HepG2 (cell line): ENCODE results near the gene AGAP1. TPM values are rescaled to one million over a fixed set of nuclear protein-coding genes. Genes with fewer than 3 reads are reported as not detected.

Experiments used
- ATAC-seq: fragments of 200-7000 bp; cut with Tn5 transposase; 3 replicates; pipeline ENCODE4 v1.9.1; 2020; ENCODE audit warnings: mild to moderate bottlenecking, moderate library complexity
- BruUV-seq: library from RNA; stranded (reverse); fragments of 400-500 nt; replicated peaks from 2 replicates; lab custom pipeline; 2021; lab: Mats Ljungman, UMichigan
- CTCF ChIA-PET: fragments of 300-600 bp; formaldehyde crosslinking; extraction: SDS; loops from one replicate; lab custom pipeline; 2021; ENCODE audit warnings: low total read pairs, inconsistent platforms, low intra/inter-chr PET ratio; lab: Yijun Ruan, JAX
- POLR2A ChIA-PET: fragments of 350-600 bp; sonication (Branson Sonifier 250); formaldehyde crosslinking; loops from one replicate; lab custom pipeline; 2020; ENCODE audit warnings: antibody characterized with exemption, inconsistent platforms; lab: Yijun Ruan, JAX
- DNase-seq: peaks from one replicate; pipeline ENCODE4 v3.0.0-alpha.2; 2015; ENCODE audit warnings: low spot score
- FAIRE-seq: peaks from 3 replicates; lab custom pipeline; 2011; peaks lifted over from hg19 to GRCh38; lab: Jason Lieb, UNC
- H2AFZ ChIP-seq: one replicate; pipeline ENCODE4 v1.6.1; 2011; ENCODE audit warnings: low read length, inconsistent platforms
- H3K27ac ChIP-seq: fragments of 300-600 bp; 3 replicates; pipeline ENCODE4 v1.8.0; 2011; ENCODE audit warnings: mixed run types, mild to moderate bottlenecking, mixed read lengths, low read length, inconsistent platforms; ENCODE audit not compliant: insufficient read depth; ENCODE audit errors: extremely low read length
- H3K27me3 ChIP-seq, 2 experiments: fragments of 200-600 bp in 1 of 2; 2 replicates in 1 of 2; 3 replicates in 1 of 2; pipeline versions ENCODE4 v1.6.0 to v1.8.0; 2011; ENCODE audit warnings: low read length in 2 of 2, mild to moderate bottlenecking in 2 of 2, moderate library complexity in 2 of 2, inconsistent platforms in 1 of 2; ENCODE audit not compliant: insufficient read depth in 2 of 2, control insufficient read depth in 1 of 2
- H3K36me3 ChIP-seq, 2 experiments: fragments of 200-600 bp in 1 of 2; replicated peaks in 1 of 2; 2 replicates in 1 of 2; 3 replicates in 1 of 2; pipeline versions ENCODE4 v1.5.1 to v1.8.0; 2011; ENCODE audit warnings: low read length in 2 of 2, inconsistent platforms in 1 of 2; ENCODE audit not compliant: insufficient read depth in 2 of 2, control insufficient read depth in 1 of 2
- H3K4me1 ChIP-seq: 2 replicates; pipeline ENCODE4 v1.5.1; 2012; ENCODE audit warnings: low read length, inconsistent platforms; ENCODE audit not compliant: insufficient read depth
- H3K4me2 ChIP-seq: 2 replicates; pipeline ENCODE4 v1.6.0; 2011; ENCODE audit warnings: low read depth, low read length, inconsistent platforms
- H3K4me3 ChIP-seq, 3 experiments: fragments of 200-600 bp in 1 of 3; sonication (generic), shearing (Covaris generic) in 1 of 3; replicated peaks in 1 of 3; 2 replicates each; pipeline ENCODE4 v1.5.1; 2011 to 2016; ENCODE audit warnings: low read length in 3 of 3, inconsistent platforms in 2 of 3, low read depth in 2 of 3, mild to moderate bottlenecking in 2 of 3, control low read depth in 1 of 3, mixed read lengths in 1 of 3; ENCODE audit not compliant: insufficient read depth in 1 of 3
- H3K79me2 ChIP-seq: one replicate; pipeline ENCODE4 v1.6.1; 2011; ENCODE audit warnings: low read length, inconsistent platforms; ENCODE audit not compliant: insufficient read depth
- H3K9ac ChIP-seq: 2 replicates; pipeline ENCODE4 v1.6.0; 2011; ENCODE audit warnings: mild to moderate bottlenecking, low read depth, low read length, inconsistent platforms; ENCODE audit not compliant: insufficient read depth
- H3K9me3 ChIP-seq: 2 replicates; pipeline ENCODE4 v1.5.1; 2012; ENCODE audit warnings: mild to moderate bottlenecking, low read length
- H4K20me1 ChIP-seq: 2 replicates; pipeline ENCODE4 v1.6.0; 2011; ENCODE audit warnings: inconsistent platforms, mild to moderate bottlenecking, low read length, moderate library complexity; ENCODE audit not compliant: insufficient read depth
- STAG1 ChIP-seq: sonication (generic); formaldehyde crosslinking; IDR thresholded peaks from 2 replicates; pipeline ENCODE4 v1.4.0; 2020; ENCODE audit warnings: missing genetic modification reagents
- ZNF724P ChIP-seq: sonication (generic); formaldehyde crosslinking; IDR thresholded peaks from 2 replicates; pipeline ENCODE4 v1.8.0; 2022; ENCODE audit warnings: missing genetic modification reagents, borderline replicate concordance
- ZNF839 ChIP-seq: sonication (generic); formaldehyde crosslinking; IDR thresholded peaks from 2 replicates; pipeline ENCODE4 v1.4.0; 2020; ENCODE audit warnings: missing genetic modification reagents, mild to moderate bottlenecking, borderline replicate concordance
- WGBS: methylation state at CpG from one replicate; pipeline ENCODE4 v1.1.6; 2017; ENCODE audit warnings: low lambda C conversion rate; 5-methylcytosine and 5-hydroxymethylcytosine counted together
- in situ Hi-C: cut with HindIII; loops from 2 replicates; pipeline ENCODE4 v1.10.0; 2017; ENCODE audit warnings: low pct_unique_long_range_greater_than_20kb; ENCODE audit not compliant: extremely low pct_ligation_motif_present
- intact Hi-C: fragments of 100-400 bp; cut with micrococcal nuclease; formaldehyde crosslinking; loops from one replicate; pipeline ENCODE4 v1.10.0; 2022; ENCODE audit not compliant: unreplicated experiment
- polyA plus RNA-seq, 8 experiments: library from polyadenylated mRNA; depleted of rRNA in 3 of 8; stranded (reverse) in 7 of 8; unstranded in 1 of 8; fragments of >200 nt; fragmentation: Illumina TruSeq in 4 of 8; extraction: Trizol in 4 of 8; gene quantifications; 2 replicates each; pipeline versions ENCODE4 v1.2.1 to v1.2.3, GENCODE V29; 2011 to 2016; ENCODE audit warnings: low read depth in 4 of 8, missing spikeins in 1 of 8, mixed read lengths in 1 of 8; ENCODE audit not compliant: insufficient read depth in 1 of 8
- total RNA-seq, 5 experiments: library from RNA; depleted of rRNA; stranded (reverse); fragments of >200 nt; fragmentation: Illumina TruSeq; extraction: Trizol; gene quantifications; 2 replicates each; pipeline ENCODE4 v1.2.3, GENCODE V29; 2016; ENCODE audit warnings: low read depth in 1 of 5
- TF ChIP-seq, protein P1 (sequence below): sonication (generic); formaldehyde crosslinking; IDR thresholded peaks from 2 replicates; pipeline ENCODE4 v1.5.0; 2020; ENCODE audit warnings: mild to moderate bottlenecking, missing genetic modification reagents, moderate library complexity

The AGAP1 gene
- total and polyA plus RNA-seq, 2 of the 13 experiments (the other 11 are each of a cell fraction or from before 2014, with no cell fraction given) = 21.2 to 32.7 TPM

DNA sequence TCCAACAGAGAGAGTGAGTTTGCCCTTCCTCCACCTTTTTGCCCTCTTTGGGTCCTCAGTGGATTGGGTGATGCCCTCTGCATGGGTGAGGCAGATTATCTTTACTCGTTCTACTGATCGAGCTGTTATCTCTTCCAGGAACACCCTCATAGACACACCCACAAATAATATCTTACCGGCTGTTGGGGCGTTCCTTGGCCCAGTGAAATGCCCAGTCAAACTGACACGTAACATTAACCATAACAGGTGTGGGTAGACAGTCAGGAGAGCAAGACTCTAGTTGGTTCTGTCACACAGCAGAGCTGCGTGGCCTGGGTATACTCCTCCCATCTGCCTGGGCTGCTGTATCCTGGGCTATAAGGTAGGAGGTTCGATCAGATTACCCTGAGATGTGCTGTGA, 144.1 kb downstream of the AGAP1 start:
- Histone ChIP-seq H3K9ac (no peak overlapping the region), H3K27me3 (no peaks in the 10 kb centered on the region), H3K27ac (no peak overlapping the region), H4K20me1 (peaks cover 17% of the 10 kb centered on the region), H3K4me2 (no peak overlapping the region), H3K79me2 (peaks cover 9% of the 10 kb centered on the region), H3K36me3 (peaks cover 0 to 1% of the 10 kb centered on the region in 2 experiments; a peak in 1 of 5 replicates), H3K9me3 (no peaks in the 10 kb centered on the region), H3K4me1 (peaks cover 10% of the 10 kb centered on the region), H3K4me3 (no peak overlapping the region), H2AFZ (no peak overlapping the region)
- ATAC-seq (no peak), DNase-seq (no peak), FAIRE-seq (no peak)
- no peak for TF ChIP-seq ZNF839 (CRISPR knock-in tag)
- BruUV-seq = no TSS peak
- ChIA-PET CTCF (no interaction called here), POLR2A (no interaction called here)
- intact Hi-C loops (no loop called here), in situ Hi-C loops (no loop called here)
- 96% methylated on average over 6 of the region's 7 CpGs for WGBS

DNA sequence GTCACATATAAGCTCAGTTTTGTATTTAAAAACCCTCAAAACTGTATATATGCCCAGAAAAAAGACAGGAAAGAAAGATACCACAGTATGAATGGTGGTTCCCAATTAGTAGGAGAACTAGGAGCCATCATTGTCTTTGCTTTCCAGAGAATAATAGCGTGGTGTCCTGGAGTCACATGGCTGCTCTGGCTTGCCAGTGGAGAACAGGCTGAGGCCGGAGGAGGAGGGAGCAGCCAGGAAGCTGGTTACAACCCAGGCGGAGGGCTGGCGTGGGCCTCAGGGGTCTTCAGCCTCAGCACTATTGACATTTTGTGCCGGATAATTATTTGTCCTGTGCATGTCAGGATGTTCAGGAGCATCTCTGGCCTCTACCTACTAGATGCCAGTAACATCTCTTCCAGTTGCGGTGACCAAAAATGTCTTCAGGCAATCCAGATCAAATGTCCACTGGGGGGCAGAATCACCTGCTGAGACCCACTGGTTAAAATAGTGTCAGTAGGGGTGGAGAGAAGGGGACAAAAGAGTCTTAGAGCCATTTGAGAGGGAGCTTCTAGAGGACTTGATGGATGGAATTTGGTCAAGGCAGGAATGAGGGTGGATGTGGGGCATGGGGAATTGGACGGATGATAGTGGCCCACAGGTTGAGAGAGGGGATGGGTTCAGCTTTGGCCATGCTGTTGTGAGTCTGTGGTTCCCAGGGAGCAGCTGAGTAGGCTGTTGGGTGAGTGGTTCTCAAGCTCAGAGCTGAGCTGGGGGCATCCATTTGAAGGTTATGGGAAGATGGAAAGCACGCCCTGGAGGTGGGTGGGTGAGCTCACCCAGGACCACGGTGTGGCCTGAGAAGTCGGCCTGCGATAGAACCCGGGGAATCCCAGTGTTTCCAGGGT, 144.9 kb downstream of the AGAP1 start:
- Histone ChIP-seq H3K9ac (no peak overlapping the region), H3K4me2 (no peak overlapping the region), H4K20me1 (peaks cover 18% of the 10 kb centered on the region; the same call in 1 of the 2 replicates), H2AFZ (no peak overlapping the region), H3K9me3 (no peaks in the 10 kb centered on the region), H3K27ac (no peak overlapping the region), H3K79me2 (peaks cover 11% of the 10 kb centered on the region), H3K4me3 (no peak overlapping the region), H3K4me1 (peaks cover 10% of the 10 kb centered on the region), H3K36me3 (peaks cover 0 to 1% of the 10 kb centered on the region in 2 experiments; a peak in 1 of 5 replicates), H3K27me3 (no peaks in the 10 kb centered on the region)
- 96% methylated on average over 12 of the region's 12 CpGs for WGBS
- in situ Hi-C loops (no loop called here), intact Hi-C loops (no loop called here)
- BruUV-seq = no TSS peak
- DNase-seq = no peak
- TF ChIP-seq STAG1 (CRISPR knock-in tag) (peak; percentile 38), ZNF724P (CRISPR knock-in tag) (no peak)
- TF ChIP-seq, protein P1, sequence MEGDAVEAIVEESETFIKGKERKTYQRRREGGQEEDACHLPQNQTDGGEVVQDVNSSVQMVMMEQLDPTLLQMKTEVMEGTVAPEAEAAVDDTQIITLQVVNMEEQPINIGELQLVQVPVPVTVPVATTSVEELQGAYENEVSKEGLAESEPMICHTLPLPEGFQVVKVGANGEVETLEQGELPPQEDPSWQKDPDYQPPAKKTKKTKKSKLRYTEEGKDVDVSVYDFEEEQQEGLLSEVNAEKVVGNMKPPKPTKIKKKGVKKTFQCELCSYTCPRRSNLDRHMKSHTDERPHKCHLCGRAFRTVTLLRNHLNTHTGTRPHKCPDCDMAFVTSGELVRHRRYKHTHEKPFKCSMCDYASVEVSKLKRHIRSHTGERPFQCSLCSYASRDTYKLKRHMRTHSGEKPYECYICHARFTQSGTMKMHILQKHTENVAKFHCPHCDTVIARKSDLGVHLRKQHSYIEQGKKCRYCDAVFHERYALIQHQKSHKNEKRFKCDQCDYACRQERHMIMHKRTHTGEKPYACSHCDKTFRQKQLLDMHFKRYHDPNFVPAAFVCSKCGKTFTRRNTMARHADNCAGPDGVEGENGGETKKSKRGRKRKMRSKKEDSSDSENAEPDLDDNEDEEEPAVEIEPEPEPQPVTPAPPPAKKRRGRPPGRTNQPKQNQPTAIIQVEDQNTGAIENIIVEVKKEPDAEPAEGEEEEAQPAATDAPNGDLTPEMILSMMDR (CRISPR knock-in tag) = peak; percentile 52
- peak; percentile 36 for FAIRE-seq
- ChIA-PET CTCF (no interaction called here), POLR2A (no interaction called here)
- ATAC-seq = peak; percentile 31
